DOHH2 (cell line): Measurements from ENCODE around the gene TERB1.

ENCODE experiments used
- CTCF ChIP-seq: fragments of 200-600 bp; sonication (generic); IDR thresholded peaks from one replicate; pipeline ENCODE4 v1.5.1; 2014; ENCODE audit warnings: antibody characterized with exemption, mild to moderate bottlenecking, low read depth, low read length; ENCODE audit not compliant: poor library complexity, severe bottlenecking
- EZH2phosphoT487 ChIP-seq: fragments of 200-600 bp; sonication (generic); IDR thresholded peaks from 2 replicates; pipeline ENCODE4 v1.6.1; 2017; ENCODE audit warnings: borderline replicate concordance, mild to moderate bottlenecking, antibody characterized with exemption, low read length, moderate library complexity, mixed read lengths

DNA sequence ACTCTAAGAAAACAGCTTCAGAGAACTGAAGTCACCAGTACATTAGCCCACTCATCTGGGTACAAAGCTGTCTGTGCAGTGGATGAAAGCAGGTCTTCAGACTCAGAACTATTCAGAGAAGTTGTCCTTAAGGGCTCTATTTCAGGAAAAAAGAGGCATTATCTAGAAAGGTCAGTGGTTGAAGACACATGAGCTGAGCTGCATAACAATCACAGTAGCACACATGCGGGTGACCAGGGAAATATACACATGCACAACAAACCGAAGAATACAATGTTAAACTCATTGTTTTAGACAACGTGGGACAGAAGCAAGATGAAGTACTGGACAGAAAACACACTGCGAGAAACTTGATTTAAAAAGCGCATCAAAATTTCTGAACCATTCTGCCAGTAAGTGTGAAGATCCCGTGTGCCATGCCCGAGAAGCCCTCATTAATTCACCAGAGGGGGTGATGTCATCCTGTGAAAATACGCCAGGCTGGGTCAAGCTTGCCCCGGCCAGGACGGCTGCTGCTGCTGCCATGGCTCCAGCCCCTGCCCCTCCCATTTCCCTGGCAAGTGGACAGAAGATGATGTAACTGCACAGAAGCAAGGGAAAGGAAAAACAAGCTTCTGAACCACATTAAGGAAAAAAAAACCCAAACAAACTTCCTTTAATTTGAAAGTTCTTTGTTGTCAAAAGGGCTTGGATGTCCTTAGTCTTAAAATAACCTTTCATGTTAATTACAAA lies 60.0 kb downstream of the TERB1 start:
- TF ChIP-seq CTCF: no peak
- TF ChIP-seq EZH2phosphoT487: no peak
